Testis (tissue), 3 donors: ENCODE results near the gene DNAJA2. TPM values are rescaled to one million over a fixed set of nuclear protein-coding genes. Genes with fewer than 3 reads are reported as not detected.

Experiments
- DNase-seq: peaks from one replicate; pipeline ENCODE4 v3.0.0-alpha.2; 2019
- H3K27ac ChIP-seq, 2 donors: fragments of 200-600 bp; sonication (generic); one replicate each; pipeline ENCODE4 v1.5.1; 2019
- H3K27me3 ChIP-seq: fragments of 200-600 bp; sonication (generic); one replicate; pipeline ENCODE4 v1.5.1; 2019
- H3K36me3 ChIP-seq: fragments of 200-600 bp; sonication (generic); one replicate; pipeline ENCODE4 v1.5.1; 2017; ENCODE audit warnings: low read depth; ENCODE audit errors: missing control alignments
- H3K4me1 ChIP-seq: fragments of 200-600 bp; sonication (generic); one replicate; pipeline ENCODE4 v1.5.1; 2019
- H3K4me3 ChIP-seq, 2 donors: fragments of 200-600 bp; sonication (generic); one replicate each; pipeline ENCODE4 v1.5.1; 2017 to 2019
- H3K9me3 ChIP-seq: fragments of 200-600 bp; sonication (generic); one replicate; pipeline ENCODE4 v1.5.1; 2017
- POLR2A ChIP-seq: fragments of 450-650 bp; IDR thresholded peaks from one replicate; pipeline ENCODE4 v1.6.1; 2017; ENCODE audit warnings: antibody characterized with exemption, mild to moderate bottlenecking, moderate library complexity
- WGBS, 2 donors: methylation state at CpG; one replicate each; pipeline ENCODE4 v1.1.5; 2018; 5-methylcytosine and 5-hydroxymethylcytosine counted together
- intact Hi-C: fragments of 100-400 bp; cut with DNase I; formaldehyde crosslinking; loops from one replicate; pipeline ENCODE4 v1.15.1; 2023; ENCODE audit warnings: low total_unique reads
- polyA plus RNA-seq: library from polyadenylated mRNA; stranded (reverse); fragments of 350-450 nt; fragmentation: Illumina TruSeq; extraction: RNeasy Lipid Tissue Mini Kit (QIAGEN cat#74804); gene quantifications from one replicate; pipeline ENCODE4 v1.2.3, GENCODE V29; 2014; ENCODE audit warnings: low read depth, low replicate concordance; ENCODE audit not compliant: insufficient read depth
- total RNA-seq, 2 donors: library from RNA; depleted of rRNA; stranded (reverse); fragments of >200 nt; gene quantifications; one replicate each; pipeline ENCODE4 v1.2.3, GENCODE V29; 2016
- TF ChIP-seq, protein P1 (sequence below), 3 experiments: fragments of 450-650 bp in 2 of 3; fragments of 200-600 bp in 1 of 3; sonication (generic) in 1 of 3; IDR thresholded peaks; one replicate each; pipeline ENCODE4 v1.5.1; 2016 to 2019; ENCODE audit warnings: antibody characterized with exemption in 3 of 3, mild to moderate bottlenecking in 2 of 3, moderate library complexity in 1 of 3

DNAJA2 gene
- total and polyA plus RNA-seq, 3 donors from 2014 or later = 51.5 to 94.5 (median 68.4) TPM

DNA sequence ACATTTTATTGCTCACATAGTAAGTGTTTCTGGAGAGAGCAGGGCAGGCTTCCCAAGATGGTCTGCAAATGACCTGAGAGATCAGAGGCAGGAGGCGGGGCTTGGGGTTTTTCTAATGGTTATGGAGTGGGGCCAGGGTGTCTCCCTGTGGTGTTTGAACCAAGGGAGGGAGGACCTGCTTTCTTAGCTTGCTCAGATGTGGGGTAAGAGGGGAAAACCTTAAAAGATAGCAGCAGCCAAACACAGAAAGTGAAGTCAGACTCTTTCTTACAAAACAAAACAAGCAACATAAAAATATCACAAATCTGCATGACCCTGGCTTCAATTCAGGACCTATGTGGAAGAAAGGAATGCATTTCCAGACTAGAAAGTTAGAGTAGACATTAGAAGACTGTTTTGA is 22.9 kb upstream of the DNAJA2 start:
- Histone ChIP-seq H3K4me1 (no peaks in the 10 kb centered on the region), H3K27me3 (no peaks in the 10 kb centered on the region), H3K4me3 (no peak overlapping the region), H3K9me3 (no peaks in the 10 kb centered on the region), H3K27ac (no peak overlapping the region), H3K36me3 (no peaks in the 10 kb centered on the region)
- TF ChIP-seq, protein P1, sequence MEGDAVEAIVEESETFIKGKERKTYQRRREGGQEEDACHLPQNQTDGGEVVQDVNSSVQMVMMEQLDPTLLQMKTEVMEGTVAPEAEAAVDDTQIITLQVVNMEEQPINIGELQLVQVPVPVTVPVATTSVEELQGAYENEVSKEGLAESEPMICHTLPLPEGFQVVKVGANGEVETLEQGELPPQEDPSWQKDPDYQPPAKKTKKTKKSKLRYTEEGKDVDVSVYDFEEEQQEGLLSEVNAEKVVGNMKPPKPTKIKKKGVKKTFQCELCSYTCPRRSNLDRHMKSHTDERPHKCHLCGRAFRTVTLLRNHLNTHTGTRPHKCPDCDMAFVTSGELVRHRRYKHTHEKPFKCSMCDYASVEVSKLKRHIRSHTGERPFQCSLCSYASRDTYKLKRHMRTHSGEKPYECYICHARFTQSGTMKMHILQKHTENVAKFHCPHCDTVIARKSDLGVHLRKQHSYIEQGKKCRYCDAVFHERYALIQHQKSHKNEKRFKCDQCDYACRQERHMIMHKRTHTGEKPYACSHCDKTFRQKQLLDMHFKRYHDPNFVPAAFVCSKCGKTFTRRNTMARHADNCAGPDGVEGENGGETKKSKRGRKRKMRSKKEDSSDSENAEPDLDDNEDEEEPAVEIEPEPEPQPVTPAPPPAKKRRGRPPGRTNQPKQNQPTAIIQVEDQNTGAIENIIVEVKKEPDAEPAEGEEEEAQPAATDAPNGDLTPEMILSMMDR (IDR thresholded peaks at IDR 0.05) = no peak
- TF ChIP-seq POLR2A = no peak
- intact Hi-C loops = no loop called here
- 75 to 100% methylated on average over 1 of the region's 1 CpG for WGBS, 2 donors
- no peak for DNase-seq

DNA sequence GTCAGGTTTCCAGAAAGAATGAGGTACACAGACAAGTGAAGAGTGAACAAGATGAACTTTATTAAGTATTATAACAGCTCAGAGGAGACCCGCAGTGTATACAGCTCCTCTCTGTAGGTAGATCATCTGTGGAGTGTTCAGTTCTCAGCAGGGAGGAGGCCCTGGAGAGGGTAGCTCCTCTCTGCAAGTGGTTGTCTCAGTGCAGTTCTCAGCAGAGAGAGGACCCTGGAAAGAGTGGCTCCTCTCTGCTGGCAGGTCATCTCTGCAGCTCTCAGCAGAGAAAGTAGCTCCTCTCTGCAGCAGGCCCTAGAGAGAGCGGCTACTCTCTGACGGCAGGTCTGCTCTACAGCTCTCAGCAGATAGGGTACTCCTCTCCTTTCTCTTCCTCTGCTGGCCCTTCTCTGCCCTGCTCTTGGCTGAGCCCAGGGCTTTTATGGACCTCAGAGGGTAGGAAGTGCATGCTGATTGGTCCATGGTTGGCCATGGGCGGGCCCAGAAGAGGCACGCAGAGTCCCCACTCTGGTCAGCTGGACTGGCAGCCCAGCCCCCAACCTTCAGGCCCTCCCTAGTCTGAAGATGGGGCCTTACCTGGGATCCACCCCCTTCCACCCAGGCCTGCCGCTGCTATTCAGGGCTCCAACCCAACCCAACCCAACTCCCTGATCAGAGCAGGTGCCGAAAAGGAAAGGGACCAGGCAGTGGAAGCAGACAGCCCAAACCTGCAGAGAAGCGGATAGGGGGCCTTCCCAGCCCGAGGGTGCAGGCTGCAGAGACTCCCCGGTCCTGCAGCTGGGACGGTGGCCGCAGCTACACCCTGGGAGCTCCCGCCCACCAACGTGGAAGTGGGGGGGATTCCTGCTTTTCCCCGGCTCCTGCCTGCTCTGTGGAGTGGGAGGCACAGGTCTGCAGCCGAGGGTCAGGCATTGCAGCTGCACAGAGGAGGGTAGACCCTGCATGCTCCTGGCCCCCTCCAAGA is 18.5 kb upstream of the DNAJA2 start:
- intact Hi-C loops = no loop called here
- no peak for TF ChIP-seq POLR2A
- TF ChIP-seq, protein P1 (IDR thresholded peaks at IDR 0.05) = no peak
- H3K36me3 ChIP-seq = no peaks in the 10 kb centered on the region
- WGBS, 2 donors = 70 to 83% methylated on average over 10 to 16 of the region's 16 CpGs
- H3K4me3 ChIP-seq = no peak overlapping the region
- H3K27ac ChIP-seq = no peak overlapping the region
- H3K4me1 ChIP-seq = peaks cover 4% of the 10 kb centered on the region
- H3K27me3 ChIP-seq = no peaks in the 10 kb centered on the region
- peak; percentile 38 for DNase-seq
- no peaks in the 10 kb centered on the region for H3K9me3 ChIP-seq

DNA sequence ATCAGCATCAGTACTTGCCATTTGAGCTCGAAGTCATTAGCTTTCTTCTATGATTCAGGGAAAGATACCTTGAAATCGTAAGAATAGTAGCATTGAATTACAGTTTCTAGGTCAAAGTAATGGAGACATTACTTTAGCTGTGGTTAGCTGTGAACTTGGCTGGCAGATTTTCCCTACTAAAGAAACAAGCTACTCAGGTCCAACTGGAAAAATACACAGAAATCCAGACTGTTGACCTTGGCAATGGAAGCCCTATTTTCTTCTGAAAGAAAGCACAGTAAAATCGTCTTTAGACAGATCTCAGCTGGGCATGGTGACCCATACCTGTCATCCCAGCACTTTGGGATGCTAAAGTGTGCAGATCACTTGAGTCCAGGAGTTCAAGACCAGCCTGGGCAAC is 13.4 kb upstream of the DNAJA2 start:
- intact Hi-C loops = no loop called here
- H3K36me3 ChIP-seq = no peaks in the 10 kb centered on the region
- TF ChIP-seq, protein P1 (IDR thresholded peaks at IDR 0.05) = no peak
- TF ChIP-seq POLR2A = no peak
- no peaks in the 10 kb centered on the region for H3K27me3 ChIP-seq
- no peak overlapping the region for H3K4me3 ChIP-seq
- no peak for DNase-seq
- no peaks in the 10 kb centered on the region for H3K9me3 ChIP-seq
- WGBS, 2 donors = 46 to 55% methylated on average over 3 of the region's 3 CpGs
- peaks cover 4% of the 10 kb centered on the region for H3K4me1 ChIP-seq
- no peak overlapping the region for H3K27ac ChIP-seq

DNA sequence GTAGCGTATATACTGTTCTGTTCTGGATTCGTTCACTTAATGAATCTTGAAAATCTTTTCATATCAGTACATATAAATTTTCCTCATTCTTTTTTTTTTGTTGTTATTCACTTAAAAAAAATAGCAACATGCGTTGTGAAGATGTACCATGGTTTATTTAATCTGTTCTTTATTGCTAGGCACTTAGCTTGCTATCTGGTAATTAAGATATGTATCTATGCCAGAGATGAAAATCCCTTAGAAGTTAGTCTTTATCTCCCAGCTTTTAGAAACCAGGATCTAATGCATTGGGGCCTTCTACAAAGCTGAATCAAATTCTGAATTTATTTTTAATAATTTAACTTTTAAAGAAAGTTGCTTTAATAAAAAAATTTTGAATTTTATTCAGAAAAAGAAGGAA is 13.0 kb upstream of the DNAJA2 start:
- no peak overlapping the region for H3K4me3 ChIP-seq
- no peaks in the 10 kb centered on the region for H3K9me3 ChIP-seq
- no peaks in the 10 kb centered on the region for H3K36me3 ChIP-seq
- no peak for DNase-seq
- H3K27ac ChIP-seq = no peak overlapping the region
- peaks cover 4% of the 10 kb centered on the region for H3K4me1 ChIP-seq
- intact Hi-C loops = no loop called here
- H3K27me3 ChIP-seq = no peaks in the 10 kb centered on the region
- TF ChIP-seq, protein P1 (IDR thresholded peaks at IDR 0.05) = no peak
- no peak for TF ChIP-seq POLR2A
- WGBS, 2 donors = 84 to 85% methylated on average over 3 of the region's 3 CpGs
